ENCODE results near the gene DNAAF8.
"Not testable (repeated sequence)": the region's sequence is repeated elsewhere in the genome, so short reads cannot be mapped to it uniquely, and the experiment has no call there.

The DNAAF8 gene

GRCh38 chr16:4769306-4769638 lies 34.9 kb downstream of the DNAAF8 start:
- no peak for ATAC-seq
- Mint-ChIP-seq H3K27me3 (no peaks in the 10 kb centered on the region), H3K4me3 (peak overlapping the region; percentile 95), H3K9me3 (no peaks in the 10 kb centered on the region), H3K27ac (peak overlapping the region; percentile 84), H3K36me3 (no peaks in the 10 kb centered on the region), H3K4me1 (peaks cover 37% of the 10 kb centered on the region)

- no peaks in the 10 kb centered on the region for H3K9me3 Mint-ChIP-seq
- ATAC-seq: no peak
- H3K27me3 Mint-ChIP-seq: no peaks in the 10 kb centered on the region
- peaks cover 26% of the 10 kb centered on the region for H3K4me1 Mint-ChIP-seq
- H3K27ac Mint-ChIP-seq: no peak overlapping the region
- H3K4me3 Mint-ChIP-seq: no peak overlapping the region
- no peaks in the 10 kb centered on the region for H3K36me3 Mint-ChIP-seq
These were observed 37.3 kb downstream of the DNAAF8 start for GRCh38 chr16:4771646-4772045.

- no peak for ATAC-seq
- H3K27me3 Mint-ChIP-seq: no peaks in the 10 kb centered on the region
- no peaks in the 10 kb centered on the region for H3K36me3 Mint-ChIP-seq
- H3K4me3 Mint-ChIP-seq: no peak overlapping the region
- H3K4me1 Mint-ChIP-seq: peaks cover 22% of the 10 kb centered on the region
- no peaks in the 10 kb centered on the region for H3K9me3 Mint-ChIP-seq
- no peak overlapping the region for H3K27ac Mint-ChIP-seq
These were observed 38.0 kb downstream of the DNAAF8 start for GRCh38 chr16:4772351-4772750.

- ATAC-seq: peak; percentile 40
- Mint-ChIP-seq H3K4me3 (no peak overlapping the region), H3K9me3 (no peaks in the 10 kb centered on the region), H3K27ac (no peak overlapping the region), H3K27me3 (no peaks in the 10 kb centered on the region), H3K36me3 (no peaks in the 10 kb centered on the region), H3K4me1 (no peaks in the 10 kb centered on the region)
These were observed 40.7 kb downstream of the DNAAF8 start for GRCh38 chr16:4775005-4775404.

- no peaks in the 10 kb centered on the region for H3K4me1 Mint-ChIP-seq
- peak overlapping the region; percentile 35 for H3K4me3 Mint-ChIP-seq
- no peaks in the 10 kb centered on the region for H3K9me3 Mint-ChIP-seq
- H3K27me3 Mint-ChIP-seq: no peaks in the 10 kb centered on the region
- no peaks in the 10 kb centered on the region for H3K36me3 Mint-ChIP-seq
- no peak for ATAC-seq
- no peak overlapping the region for H3K27ac Mint-ChIP-seq
These were observed 41.9 kb downstream of the DNAAF8 start for GRCh38 chr16:4776141-4776705.

- Mint-ChIP-seq H3K4me1 (no peaks in the 10 kb centered on the region), H3K27me3 (no peaks in the 10 kb centered on the region), H3K9me3 (no peaks in the 10 kb centered on the region), H3K36me3 (no peaks in the 10 kb centered on the region), H3K27ac (no peak overlapping the region), H3K4me3 (no peak overlapping the region)
- no peak for ATAC-seq
These were observed 43.2 kb downstream of the DNAAF8 start for GRCh38 chr16:4777339-4778049.

- Mint-ChIP-seq H3K9me3 (no peaks in the 10 kb centered on the region), H3K36me3 (no peaks in the 10 kb centered on the region), H3K27me3 (no peaks in the 10 kb centered on the region), H3K4me3 (no peak overlapping the region), H3K4me1 (no peaks in the 10 kb centered on the region), H3K27ac (no peak overlapping the region)
- no peak for ATAC-seq
These were observed 43.7 kb downstream of the DNAAF8 start for GRCh38 chr16:4778050-4778392.

GRCh38 chr16:4780235-4780634 lies 45.9 kb downstream of the DNAAF8 start:
- no peak overlapping the region for H3K27ac Mint-ChIP-seq
- H3K27me3 Mint-ChIP-seq: peaks cover 9% of the 10 kb centered on the region
- no peak for ATAC-seq
- no peaks in the 10 kb centered on the region for H3K9me3 Mint-ChIP-seq
- H3K4me1 Mint-ChIP-seq: no peaks in the 10 kb centered on the region
- no peaks in the 10 kb centered on the region for H3K36me3 Mint-ChIP-seq
- no peak overlapping the region for H3K4me3 Mint-ChIP-seq

- peaks cover 18% of the 10 kb centered on the region for H3K27me3 Mint-ChIP-seq
- H3K9me3 Mint-ChIP-seq: no peaks in the 10 kb centered on the region
- H3K36me3 Mint-ChIP-seq: no peaks in the 10 kb centered on the region
- no peak overlapping the region for H3K4me3 Mint-ChIP-seq
- no peak for ATAC-seq
- no peaks in the 10 kb centered on the region for H3K4me1 Mint-ChIP-seq
- H3K27ac Mint-ChIP-seq: no peak overlapping the region
These were observed 49.1 kb downstream of the DNAAF8 start for GRCh38 chr16:4783251-4783950.

GRCh38 chr16:4783951-4784336 lies 49.6 kb downstream of the DNAAF8 start:
- no peaks in the 10 kb centered on the region for H3K36me3 Mint-ChIP-seq
- H3K9me3 Mint-ChIP-seq: no peaks in the 10 kb centered on the region
- H3K27ac Mint-ChIP-seq: no peak overlapping the region
- no peak overlapping the region for H3K4me3 Mint-ChIP-seq
- ATAC-seq: no peak
- H3K27me3 Mint-ChIP-seq: peaks cover 19% of the 10 kb centered on the region
- no peaks in the 10 kb centered on the region for H3K4me1 Mint-ChIP-seq

- not testable (repeated sequence) for H3K4me3 Mint-ChIP-seq, H3K27ac Mint-ChIP-seq, ATAC-seq, H3K9me3 Mint-ChIP-seq, H3K4me1 Mint-ChIP-seq, H3K36me3 Mint-ChIP-seq
- H3K27me3 Mint-ChIP-seq: peaks cover 19% of the 10 kb centered on the region
These were observed 50.2 kb downstream of the DNAAF8 start for GRCh38 chr16:4784444-4784987.

GRCh38 chr16:4785758-4786433 lies 51.6 kb downstream of the DNAAF8 start:
- Mint-ChIP-seq H3K9me3 (no peaks in the 10 kb centered on the region), H3K27ac (no peak overlapping the region), H3K4me3 (no peak overlapping the region), H3K36me3 (no peaks in the 10 kb centered on the region), H3K4me1 (peaks cover 3% of the 10 kb centered on the region), H3K27me3 (peaks cover 19% of the 10 kb centered on the region)
- no peak for ATAC-seq

- Mint-ChIP-seq H3K4me1 (peaks cover 4% of the 10 kb centered on the region), H3K27ac (no peak overlapping the region), H3K9me3 (no peaks in the 10 kb centered on the region), H3K36me3 (no peaks in the 10 kb centered on the region), H3K4me3 (no peak overlapping the region), H3K27me3 (peaks cover 19% of the 10 kb centered on the region)
- no peak for ATAC-seq
These were observed 52.7 kb downstream of the DNAAF8 start for GRCh38 chr16:4787068-4787467.

GRCh38 chr16:4787627-4788482 lies 53.5 kb downstream of the DNAAF8 start, which contains the start of gene SEPTIN12:
Gene SEPTIN12, minus strand, starts transcription at chr16:4788345. Its CDS starts 700 bp downstream, at chr16:4787645.
- H3K9me3 Mint-ChIP-seq: no peaks in the 10 kb centered on the region
- no peaks in the 10 kb centered on the region for H3K36me3 Mint-ChIP-seq
- H3K27me3 Mint-ChIP-seq: peaks cover 19% of the 10 kb centered on the region
- H3K4me3 Mint-ChIP-seq: no peak within 1 kb of the TSS
- H3K4me1 Mint-ChIP-seq: peaks cover 4% of the 10 kb centered on the region
- ATAC-seq: peak; percentile 16
- no peak within 1 kb of the TSS for H3K27ac Mint-ChIP-seq

- H3K4me3 Mint-ChIP-seq: no peak overlapping the region
- peaks cover 4% of the 10 kb centered on the region for H3K4me1 Mint-ChIP-seq
- no peaks in the 10 kb centered on the region for H3K36me3 Mint-ChIP-seq
- H3K9me3 Mint-ChIP-seq: no peaks in the 10 kb centered on the region
- H3K27me3 Mint-ChIP-seq: peaks cover 19% of the 10 kb centered on the region
- no peak for ATAC-seq
- no peak overlapping the region for H3K27ac Mint-ChIP-seq
These were observed 54.2 kb downstream of the DNAAF8 start for GRCh38 chr16:4788489-4788889.
